Kidney (tissue), 14 donors: Measurements from ENCODE around the gene UTS2B. TPM values are rescaled to one million over a fixed set of nuclear protein-coding genes. Genes with fewer than 3 reads are reported as not detected.

Experiments used
- DNase-seq, 5 donors: peaks; one replicate each; pipeline ENCODE4 v3.0.0-alpha.2; 2013 to 2020
- FAIRE-seq: peaks from 2 replicates; lab custom pipeline; 2012; peaks lifted over from hg19 to GRCh38; lab: Jason Lieb, UNC
- H3K27ac ChIP-seq, 2 donors: one replicate each; pipeline ENCODE4 v1.7.0; 2013; ENCODE audit warnings: low read depth in 2 of 2, low read length in 2 of 2, inconsistent platforms in 1 of 2
- H3K27me3 ChIP-seq: one replicate; pipeline ENCODE4 v1.7.1; 2013; ENCODE audit warnings: low read length, inconsistent platforms; ENCODE audit not compliant: control insufficient read depth, insufficient read depth
- H3K36me3 ChIP-seq, 3 donors: one replicate each; pipeline versions ENCODE4 v1.7.0 to v1.7.1; 2013; ENCODE audit warnings: low read length in 3 of 3, control low read depth in 1 of 3, inconsistent platforms in 1 of 3; ENCODE audit not compliant: insufficient read depth in 3 of 3, control insufficient read depth in 2 of 3
- H3K4me1 ChIP-seq, 3 donors: one replicate each; pipeline versions ENCODE4 v1.7.0 to v1.7.1; 2013; ENCODE audit warnings: low read length in 3 of 3, inconsistent platforms in 1 of 3, low read depth in 1 of 3; ENCODE audit not compliant: control insufficient read depth in 2 of 3, insufficient read depth in 2 of 3
- H3K4me3 ChIP-seq, 3 donors: one replicate each; pipeline versions ENCODE4 v1.7.0 to v1.8.1; 2013; ENCODE audit warnings: low read length in 3 of 3, control low read depth in 1 of 3, inconsistent platforms in 1 of 3
- H3K9ac ChIP-seq, 3 donors: one replicate each; pipeline versions ENCODE4 v1.7.0 to v1.7.1; 2013; ENCODE audit warnings: low read length in 3 of 3, control low read depth in 1 of 3, inconsistent platforms in 1 of 3
- H3K9me3 ChIP-seq, 3 donors: one replicate each; pipeline versions ENCODE4 v1.7.0 to v1.7.1; 2013; ENCODE audit warnings: low read length in 3 of 3, control low read depth in 1 of 3, inconsistent platforms in 1 of 3; ENCODE audit not compliant: control insufficient read depth in 2 of 3, insufficient read depth in 1 of 3
- CTCF ChIP-seq: IDR thresholded peaks from 3 replicates; pipeline ENCODE4 v1.5.1; 2012; ENCODE audit warnings: mild to moderate bottlenecking, moderate library complexity, borderline replicate concordance; ENCODE audit not compliant: insufficient read depth; ENCODE audit errors: extremely low read depth
- intact Hi-C: fragments of 100-400 bp; cut with DNase I; formaldehyde crosslinking; loops from one replicate; pipeline ENCODE4 v1.11.1; 2022
- polyA plus RNA-seq: library from polyadenylated mRNA; stranded (reverse); fragments of 350-450 nt; fragmentation: Illumina TruSeq; extraction: RNeasy Lipid Tissue Mini Kit (QIAGEN cat#74804); gene quantifications from one replicate; pipeline ENCODE4 v1.2.3, GENCODE V29; 2014; ENCODE audit warnings: low read depth, low replicate concordance; ENCODE audit not compliant: insufficient read depth
- total RNA-seq: library from RNA; stranded (reverse); fragmentation: NEBNext Ultra II Directional; extraction: Animal tissue kit (Norgen Biotek cat#: 25700); gene quantifications from one replicate; pipeline ENCODE4 v1.2.1, GENCODE V29; 2021
- donor health status: control.
- donor health status: control.
- donor health status: control.
- donor health status: control.
- donor health status: control.
- donor health status: DM: yes; HTN: yes; CAD: no.
- donor health status: Normal renal cell carcinoma (clear cell type).

Gene UTS2B
- total and polyA plus RNA-seq, 2 donors from 2014 or later = 0.41 TPM; not detected in 1

DNA sequence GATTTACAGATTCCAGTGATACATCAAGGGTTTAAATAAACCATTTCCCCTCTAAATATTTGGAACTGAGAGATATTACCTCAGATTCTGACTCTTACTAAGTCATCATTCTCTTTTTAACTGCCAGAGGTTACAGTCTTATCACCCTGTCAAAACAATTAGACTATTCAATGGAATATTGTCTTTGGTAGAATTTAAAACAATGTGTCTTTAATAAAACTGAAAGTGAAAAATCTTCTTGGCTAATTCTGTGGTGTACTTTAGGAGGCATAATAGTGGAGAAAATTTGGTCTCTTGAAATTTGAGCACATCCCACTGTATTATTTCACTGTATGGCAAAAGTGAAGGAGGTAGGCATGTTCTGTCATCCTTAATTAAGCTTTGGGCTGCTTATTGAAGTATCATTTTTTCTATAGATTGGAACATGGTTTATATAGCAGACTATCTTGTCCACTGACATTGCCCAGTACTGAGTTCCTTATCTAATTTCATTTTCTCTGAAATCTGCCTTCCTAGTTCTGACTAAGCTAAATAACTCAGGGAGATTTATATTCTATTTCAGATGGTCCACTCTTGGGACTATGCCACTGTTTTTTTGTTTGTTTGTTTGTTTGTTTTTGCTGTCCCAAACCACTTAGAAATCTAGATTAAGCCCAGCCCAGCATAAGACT lies 48.0 kb upstream of the UTS2B start:
- peaks cover 15 to 27% (median 20%) of the 10 kb centered on the region in 3 donors for H3K36me3 ChIP-seq
- no peak overlapping the region for H3K9ac ChIP-seq
- no peak for TF ChIP-seq CTCF
- H3K27ac ChIP-seq = no peak overlapping the region
- H3K9me3 ChIP-seq = no peaks in the 10 kb centered on the region
- intact Hi-C loops = no loop called here
- no peaks in the 10 kb centered on the region for H3K27me3 ChIP-seq
- H3K4me3 ChIP-seq = no peak overlapping the region
- no peak for FAIRE-seq
- DNase-seq = no peak
- H3K4me1 ChIP-seq = peaks cover 0 to 6% (median 2%) of the 10 kb centered on the region in 3 donors

DNA sequence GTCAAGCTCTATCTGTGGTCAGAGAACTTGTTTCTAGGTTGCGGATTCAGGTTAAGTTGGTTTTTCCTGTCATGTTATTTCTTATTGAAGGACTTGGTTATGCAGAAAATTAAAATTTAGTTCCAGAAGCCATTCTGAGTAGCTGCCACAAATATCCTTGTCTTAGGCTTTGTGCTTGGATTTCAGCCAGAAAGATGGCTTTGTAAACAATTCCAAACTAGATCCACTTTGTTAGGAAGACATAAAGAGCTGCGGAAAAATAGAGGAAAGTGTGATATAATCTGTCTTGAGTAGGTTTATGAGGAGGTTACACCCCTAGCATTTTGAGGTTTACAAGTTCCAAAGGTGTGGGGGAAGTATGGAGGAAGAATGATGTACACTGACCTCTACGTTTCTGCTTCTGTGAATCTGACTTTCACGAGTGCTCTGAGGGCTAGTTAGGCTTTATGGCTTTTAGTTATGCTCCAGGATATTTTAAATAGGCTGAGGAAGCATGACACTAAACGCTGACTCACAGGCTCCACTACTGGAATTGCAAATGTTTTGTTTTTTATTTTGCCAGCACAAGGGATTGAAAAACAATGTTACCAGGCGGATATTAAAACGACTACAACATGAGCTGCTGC lies 46.3 kb upstream of the UTS2B start:
- Histone ChIP-seq H3K9ac (no peak overlapping the region), H3K36me3 (peaks cover 11 to 26% (median 15%) of the 10 kb centered on the region in 3 donors), H3K27me3 (no peaks in the 10 kb centered on the region), H3K4me3 (no peak overlapping the region), H3K9me3 (no peaks in the 10 kb centered on the region), H3K4me1 (peaks cover 0 to 6% (median 2%) of the 10 kb centered on the region in 3 donors), H3K27ac (peak overlapping the region; percentile 24 to 51)
- FAIRE-seq (peak; percentile 51), DNase-seq (peak in 2 of 5 donors; percentile 40 to 61)
- intact Hi-C loops = no loop called here
- TF ChIP-seq CTCF = no peak

DNA sequence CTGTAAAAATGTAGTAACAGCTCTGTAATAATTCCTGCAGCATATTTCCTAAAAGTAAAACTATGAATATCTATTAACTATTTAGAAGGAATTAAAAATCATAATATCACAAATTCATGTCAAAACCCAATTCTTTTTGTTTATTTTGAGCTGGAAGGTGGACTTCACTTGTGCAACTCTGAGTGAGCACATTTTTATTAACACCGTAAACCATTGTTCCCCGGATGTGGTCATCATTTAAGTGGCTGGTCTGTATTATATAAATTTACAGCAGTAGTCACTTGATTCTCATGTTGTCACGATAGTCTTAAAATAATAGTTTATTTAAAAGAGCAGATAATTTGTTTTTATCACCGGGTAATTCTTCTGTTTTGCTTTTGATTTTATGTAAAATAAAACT lies 43.0 kb upstream of the UTS2B start:
- no peak overlapping the region for H3K27ac ChIP-seq
- no peaks in the 10 kb centered on the region for H3K9me3 ChIP-seq
- no peak overlapping the region for H3K4me3 ChIP-seq
- TF ChIP-seq CTCF = no peak
- no peaks in the 10 kb centered on the region for H3K27me3 ChIP-seq
- FAIRE-seq = peak; percentile 19
- H3K36me3 ChIP-seq = peaks cover 6 to 13% (median 8%) of the 10 kb centered on the region in 3 donors
- no peak overlapping the region for H3K9ac ChIP-seq
- peaks cover 0 to 6% (median 2%) of the 10 kb centered on the region in 3 donors for H3K4me1 ChIP-seq
- intact Hi-C loops = no loop called here
- no peak for DNase-seq
